Right hindlimb (tissue), 1 donor: ENCODE measurements around the gene TMEM87A.
"Not testable (repeated sequence)": the region's sequence is repeated elsewhere in the genome, so short reads cannot be mapped to it uniquely, and the experiment has no call there.

Experiments
- DNase-seq: peaks from one replicate; pipeline ENCODE4 v3.0.0-alpha.2; 2018

TMEM87A gene

GRCh38 chr15:42270551-42270950 lies 2.7 kb downstream of the TMEM87A start:
- DNase-seq, result no peak

- DNase-seq, result no peak
These were observed 5.9 kb downstream of the TMEM87A start for GRCh38 chr15:42267286-42267685.

- no peak for DNase-seq
These were observed 8.4 kb downstream of the TMEM87A start for GRCh38 chr15:42264795-42265194.

- no peak for DNase-seq
These were observed 19.9 kb downstream of the TMEM87A start for GRCh38 chr15:42253300-42253699.

GRCh38 chr15:42240823-42241222 lies 32.4 kb downstream of the TMEM87A start:
- DNase-seq, result no peak

GRCh38 chr15:42239528-42240182 lies 33.6 kb downstream of the TMEM87A start:
- DNase-seq, result no peak

GRCh38 chr15:42233107-42233506 lies 40.1 kb downstream of the TMEM87A start:
- no peak for DNase-seq

GRCh38 chr15:42232606-42233005 lies 40.6 kb downstream of the TMEM87A start:
- DNase-seq, result no peak

GRCh38 chr15:42231088-42231487 lies 42.1 kb downstream of the TMEM87A start:
- DNase-seq, result no peak

- not testable (repeated sequence) for DNase-seq
These were observed 44.3 kb downstream of the TMEM87A start for GRCh38 chr15:42228981-42229380.

- DNase-seq, result no peak
These were observed 45.2 kb downstream of the TMEM87A start for GRCh38 chr15:42228036-42228435.

- DNase-seq, result no peak
These were observed 46.6 kb downstream of the TMEM87A start for GRCh38 chr15:42226648-42227047.

GRCh38 chr15:42220216-42220615 lies 53.0 kb downstream of the TMEM87A start:
- DNase-seq, result no peak

- DNase-seq, result no peak
These were observed 54.2 kb downstream of the TMEM87A start for GRCh38 chr15:42218953-42219592.

- DNase-seq, result no peak
These were observed 55.7 kb downstream of the TMEM87A start for GRCh38 chr15:42217568-42217967.

- no peak for DNase-seq
These were observed 57.1 kb downstream of the TMEM87A start for GRCh38 chr15:42215913-42216829.

- DNase-seq, result no peak
These were observed 58.6 kb downstream of the TMEM87A start for GRCh38 chr15:42214600-42214999.

GRCh38 chr15:42213511-42213910 lies 59.7 kb downstream of the TMEM87A start:
- DNase-seq, result no peak

- no peak for DNase-seq
These were observed 62.5 kb downstream of the TMEM87A start for GRCh38 chr15:42210696-42211095.

GRCh38 chr15:42207674-42208579 lies 65.3 kb downstream of the TMEM87A start, which contains the start of gene VPS39:
VPS39 (minus strand) TSS chr15:42208304; CDS start chr15:42208153, 151 bp downstream.
- peak; percentile 93 for DNase-seq

- no peak for DNase-seq
These were observed 66.8 kb downstream of the TMEM87A start for GRCh38 chr15:42206406-42206805.

- no peak for DNase-seq
These were observed 69.3 kb downstream of the TMEM87A start for GRCh38 chr15:42203891-42204290.
